SK-MEL-5 (cell line): ENCODE measurements around the gene SORT1. TPM values are rescaled to one million over a fixed set of nuclear protein-coding genes. Genes with fewer than 3 reads are reported as not detected.

Experiments used
- DNase-seq: peaks from one replicate; pipeline ENCODE4 v3.0.0-alpha.2; 2016; ENCODE audit warnings: low read depth, low spot score
- in situ Hi-C: cut with HindIII; loops from 2 replicates; pipeline ENCODE4 v1.10.0; 2016; ENCODE audit warnings: low sequenced_read_pairs, high pct_unique_total_duplicates, low pct_unique_long_range_greater_than_20kb
- total RNA-seq: library from RNA; depleted of rRNA; stranded (reverse); fragments of >200 nt; shearing (Covaris generic); gene quantifications from 2 replicates; pipeline ENCODE4 v1.2.3, GENCODE V29; 2014; rRNA removed

Gene SORT1
- total RNA-seq, 1 experiment from 2014 or later, result 23.7 TPM

DNA sequence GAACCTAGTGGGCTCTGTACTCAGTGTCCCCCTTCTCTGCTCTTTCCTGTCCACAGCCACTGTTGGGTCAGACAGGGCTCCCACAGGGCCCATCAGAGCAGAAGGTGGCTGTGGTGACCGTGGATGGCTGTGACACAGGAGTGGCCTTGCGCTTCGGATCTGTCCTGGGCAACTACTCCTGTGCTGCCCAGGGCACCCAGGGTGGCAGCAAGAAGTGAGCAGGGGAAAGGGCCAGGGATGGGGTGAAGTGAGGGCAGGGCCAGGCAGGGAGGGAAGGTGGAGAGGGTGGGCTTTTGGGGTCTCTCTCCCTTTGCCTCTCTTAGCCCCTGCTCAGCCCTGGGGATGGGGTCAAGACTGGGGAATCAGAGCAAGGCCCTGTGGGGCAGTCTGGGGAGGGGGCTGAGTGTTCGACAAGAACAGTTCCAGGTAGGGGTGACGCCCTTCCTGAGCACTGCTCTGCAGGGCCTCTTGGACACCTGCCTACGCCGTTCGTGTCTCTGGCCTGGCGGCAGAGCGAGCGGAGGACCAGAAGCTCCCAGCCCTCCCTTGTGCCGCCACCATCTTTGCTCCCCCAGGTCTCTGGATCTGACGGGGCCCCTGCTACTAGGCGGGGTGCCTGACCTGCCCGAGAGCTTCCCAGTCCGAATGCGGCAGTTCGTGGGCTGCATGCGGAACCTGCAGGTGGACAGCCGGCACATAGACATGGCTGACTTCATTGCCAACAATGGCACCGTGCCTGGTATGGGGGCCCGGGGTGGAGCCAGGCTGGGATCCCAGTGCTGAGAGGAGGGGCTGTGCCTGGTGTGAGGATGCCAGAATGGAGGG is 135.3 kb downstream of the SORT1 start:
- no peak for DNase-seq
- in situ Hi-C loops, result no loop called here

DNA sequence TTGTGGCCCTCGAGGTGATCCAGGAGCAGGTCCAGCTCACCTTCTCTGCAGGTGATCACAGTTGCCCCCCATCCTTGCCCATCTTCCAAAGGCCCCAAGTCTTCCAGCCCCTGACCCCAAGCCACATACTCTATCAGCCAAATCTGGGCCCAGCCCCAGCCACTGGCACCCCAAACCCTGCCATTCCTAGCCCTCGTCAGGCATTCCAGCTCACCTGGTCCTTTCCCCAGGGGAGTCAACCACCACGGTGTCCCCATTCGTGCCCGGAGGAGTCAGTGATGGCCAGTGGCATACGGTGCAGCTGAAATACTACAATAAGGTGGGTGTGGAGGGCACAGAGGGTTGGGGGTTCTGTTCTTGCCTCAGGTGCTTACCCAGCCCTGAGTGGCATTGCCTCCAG is 136.1 kb downstream of the SORT1 start:
- in situ Hi-C loops, result no loop called here
- DNase-seq, result no peak

DNA sequence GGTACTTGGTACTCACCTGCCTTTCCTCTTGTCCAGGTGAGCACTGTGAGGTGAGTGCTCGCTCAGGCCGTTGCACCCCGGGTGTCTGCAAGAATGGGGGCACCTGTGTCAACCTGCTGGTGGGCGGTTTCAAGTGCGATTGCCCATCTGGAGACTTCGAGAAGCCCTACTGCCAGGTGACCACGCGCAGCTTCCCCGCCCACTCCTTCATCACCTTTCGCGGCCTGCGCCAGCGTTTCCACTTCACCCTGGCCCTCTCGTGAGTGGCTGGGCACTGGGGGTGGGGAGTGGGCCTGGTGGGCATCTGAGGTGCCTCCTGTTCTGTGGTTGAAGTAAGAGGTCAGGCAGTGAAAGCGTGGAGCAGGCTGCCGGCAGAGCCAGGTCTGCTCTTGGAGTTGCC is 136.7 kb downstream of the SORT1 start:
- in situ Hi-C loops, result no loop called here

DNA sequence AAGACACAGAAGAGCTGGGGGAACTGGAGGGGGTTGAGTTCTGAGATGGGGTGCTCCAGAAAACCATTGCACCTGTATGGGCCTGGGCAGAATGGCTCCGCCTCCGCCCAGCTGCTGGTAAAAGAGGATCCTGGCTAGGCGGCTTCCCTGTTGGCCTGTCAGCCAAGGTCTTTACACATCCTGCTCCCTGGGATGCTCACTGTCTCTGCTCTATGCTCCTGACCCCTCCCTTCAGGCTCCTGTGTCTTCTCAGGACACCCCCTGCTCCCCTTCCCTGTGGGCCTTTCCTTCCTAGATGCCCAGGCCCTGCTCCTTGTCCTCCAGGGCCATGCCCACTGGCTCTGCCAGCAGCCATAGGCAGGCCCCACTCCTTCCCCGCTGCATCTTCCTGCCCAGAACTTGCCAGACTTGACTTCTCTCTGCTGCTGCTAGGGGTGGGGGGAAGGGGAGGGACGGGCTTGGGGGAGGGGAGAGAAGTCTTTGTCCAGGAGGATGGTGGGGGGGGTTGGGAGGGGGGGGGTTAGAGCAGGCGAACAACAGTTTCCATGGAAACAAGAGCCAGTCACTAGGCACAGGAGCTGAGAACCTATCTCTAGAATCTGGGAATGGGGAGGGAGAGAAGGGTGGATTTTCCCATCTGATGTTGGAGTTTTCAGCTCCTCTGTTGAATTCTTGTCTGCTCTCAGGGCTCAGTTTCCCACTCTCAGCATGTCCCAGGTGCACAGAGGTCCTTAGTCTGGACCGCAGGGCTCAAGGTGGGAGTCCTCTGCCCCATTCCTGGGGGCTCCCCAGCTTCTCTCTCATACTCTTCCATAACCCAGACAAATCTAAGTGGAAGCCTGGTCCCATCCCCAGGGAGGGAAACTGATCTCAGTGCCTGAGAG is 137.8 kb downstream of the SORT1 start:
- in situ Hi-C loops, result no loop called here

More for the DNA sequence above, 136.7 kb downstream of the SORT1 start:
- no peak for DNase-seq

More for the DNA sequence above, 137.8 kb downstream of the SORT1 start:
- no peak for DNase-seq

Other genes starting within 250 kb of the SORT1 start
- gene SARS1, start 184.0 kb downstream of the SORT1 start, total RNA-seq, result 200 and 205 TPM in 2 replicates
- 3.5 TPM in 2 replicates for gene CELSR2, start 148.4 kb downstream of the SORT1 start, total RNA-seq
- gene PSRC1, start 114.8 kb downstream of the SORT1 start, total RNA-seq, result 17.1 and 17.3 TPM in 2 replicates
- gene MYBPHL, start 90.9 kb downstream of the SORT1 start, total RNA-seq, result 0.18 TPM in 1 of 2 replicates, not detected in the other
- 103 and 108 TPM in 2 replicates for gene PSMA5, start 28.5 kb upstream of the SORT1 start, total RNA-seq
- gene SYPL2, start 68.6 kb upstream of the SORT1 start, total RNA-seq, result 0.35 and 0.37 TPM in 2 replicates
- gene ATXN7L2, start 86.0 kb upstream of the SORT1 start, total RNA-seq, result 0.88 and 1.4 TPM in 2 replicates
- 4.5 and 4.7 TPM in 2 replicates for gene CYB561D1, start 96.2 kb upstream of the SORT1 start, total RNA-seq
- 2.4 and 2.6 TPM in 2 replicates for gene AMIGO1, start 111.8 kb upstream of the SORT1 start, total RNA-seq
- gene GPR61, start 142.0 kb upstream of the SORT1 start, total RNA-seq, result 0.03 and 0.98 TPM in 2 replicates
- gene GNAI3, start 150.7 kb upstream of the SORT1 start, total RNA-seq, result 8.3 TPM in 2 replicates
- 0.11 and 0.18 TPM in 2 replicates for gene GNAT2, start 221.7 kb upstream of the SORT1 start, total RNA-seq
- gene AMPD2, start 221.9 kb upstream of the SORT1 start, total RNA-seq, result 30.2 and 31.9 TPM in 2 replicates